Activated CD8-positive, alpha-beta T cell treated with anti-CD3 and anti-CD28 coated beads for 36 hours (primary cell): Measurements from ENCODE around the gene TBCCD1. TPM values are rescaled to one million over a fixed set of nuclear protein-coding genes. Genes with fewer than 3 reads are reported as not detected.
A peak's percentile ranks its signal among the peaks of the same experiment; 100 is the strongest.
"Not testable (repeated sequence)": the region's sequence is repeated elsewhere in the genome, so short reads cannot be mapped to it uniquely, and the experiment has no call there.

ENCODE experiments used
- ATAC-seq: fragments of 200-7000 bp; cut with Tn5 transposase; one replicate; pipeline ENCODE4 v1.10.0; 2021; ENCODE audit warnings: mild to moderate bottlenecking, moderate library complexity
- CTCF ChIA-PET: fragments of 350-600 bp; sonication (Branson Sonifier 250); formaldehyde crosslinking; loops from one replicate; lab custom pipeline; 2021; ENCODE audit warnings: antibody characterized with exemption; lab: Charles Lee
- POLR2A ChIA-PET: fragments of 350-600 bp; sonication (Branson Sonifier 250); formaldehyde crosslinking; loops from one replicate; lab custom pipeline; 2021; ENCODE audit warnings: antibody characterized with exemption; lab: Charles Lee
- DNase-seq: peaks from one replicate; pipeline ENCODE4 v3.0.0-alpha.2; 2020
- H3K27ac Mint-ChIP-seq: one replicate; pipeline ENCODE4 v1.8.0; 2021; ENCODE audit warnings: mild to moderate bottlenecking, mixed read lengths
- H3K27me3 Mint-ChIP-seq: one replicate; pipeline ENCODE4 v1.8.0; 2021; ENCODE audit warnings: mixed read lengths
- H3K36me3 Mint-ChIP-seq: one replicate; pipeline ENCODE4 v1.8.0; 2021; ENCODE audit warnings: low read depth, mixed read lengths
- H3K4me1 Mint-ChIP-seq: one replicate; pipeline ENCODE4 v1.8.0; 2021; ENCODE audit warnings: low read depth, mixed read lengths
- H3K4me3 Mint-ChIP-seq: one replicate; pipeline ENCODE4 v1.8.0; 2021; ENCODE audit warnings: mild to moderate bottlenecking, moderate library complexity, mixed read lengths
- H3K9me3 Mint-ChIP-seq: one replicate; pipeline ENCODE4 v1.8.0; 2021; ENCODE audit warnings: mixed read lengths
- intact Hi-C: fragments of 100-400 bp; cut with micrococcal nuclease; formaldehyde crosslinking; loops from one replicate; pipeline ENCODE4 v1.10.0; 2022
- total RNA-seq, 2 experiments: library from RNA; stranded (reverse); gene quantifications; one replicate each; pipeline ENCODE4 v1.2.3, GENCODE V29; 2021
- TF ChIP-seq, protein P1 (sequence below): fragments of 200-600 bp; IDR thresholded peaks from one replicate; pipeline ENCODE4 v1.8.0; 2022; ENCODE audit warnings: antibody characterized with exemption, mild to moderate bottlenecking

Gene TBCCD1
- total RNA-seq, 2 experiments from 2014 or later: 9.8 to 10.8 TPM

GRCh38 chr3:186532598-186533072 is 34.5 kb downstream of the TBCCD1 start:
- ChIA-PET POLR2A (interaction anchor here (0.7 to 3.5 kb wide), 5 partner anchors 13 to 601 kb away, joined by 3 to 32 read pairs (median 3); partner anchors contain the start of gene TBCCD1), CTCF (interaction anchor here (0.8 to 9.7 kb wide), 4 partner anchors 8 to 589 kb away, joined by 3 to 82 read pairs (median 4); no protein-coding TSS in a partner anchor)
- Mint-ChIP-seq H3K9me3 (no peaks in the 10 kb centered on the region), H3K36me3 (peaks cover 15% of the 10 kb centered on the region), H3K27ac (peak overlapping the region; percentile 94), H3K27me3 (no peaks in the 10 kb centered on the region), H3K4me3 (no peak overlapping the region), H3K4me1 (peaks cover 85% of the 10 kb centered on the region)
- DNase-seq: peak; percentile 39
- TF ChIP-seq, protein P1, sequence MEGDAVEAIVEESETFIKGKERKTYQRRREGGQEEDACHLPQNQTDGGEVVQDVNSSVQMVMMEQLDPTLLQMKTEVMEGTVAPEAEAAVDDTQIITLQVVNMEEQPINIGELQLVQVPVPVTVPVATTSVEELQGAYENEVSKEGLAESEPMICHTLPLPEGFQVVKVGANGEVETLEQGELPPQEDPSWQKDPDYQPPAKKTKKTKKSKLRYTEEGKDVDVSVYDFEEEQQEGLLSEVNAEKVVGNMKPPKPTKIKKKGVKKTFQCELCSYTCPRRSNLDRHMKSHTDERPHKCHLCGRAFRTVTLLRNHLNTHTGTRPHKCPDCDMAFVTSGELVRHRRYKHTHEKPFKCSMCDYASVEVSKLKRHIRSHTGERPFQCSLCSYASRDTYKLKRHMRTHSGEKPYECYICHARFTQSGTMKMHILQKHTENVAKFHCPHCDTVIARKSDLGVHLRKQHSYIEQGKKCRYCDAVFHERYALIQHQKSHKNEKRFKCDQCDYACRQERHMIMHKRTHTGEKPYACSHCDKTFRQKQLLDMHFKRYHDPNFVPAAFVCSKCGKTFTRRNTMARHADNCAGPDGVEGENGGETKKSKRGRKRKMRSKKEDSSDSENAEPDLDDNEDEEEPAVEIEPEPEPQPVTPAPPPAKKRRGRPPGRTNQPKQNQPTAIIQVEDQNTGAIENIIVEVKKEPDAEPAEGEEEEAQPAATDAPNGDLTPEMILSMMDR: no peak
- intact Hi-C loops: loop anchor here (10.0 kb wide), 1 partner anchor 118 kb away; no protein-coding TSS in a partner anchor
- ATAC-seq: peak; percentile 6

- H3K9me3 Mint-ChIP-seq, H3K27ac Mint-ChIP-seq, H3K27me3 Mint-ChIP-seq, DNase-seq, ATAC-seq, H3K4me3 Mint-ChIP-seq: not testable (repeated sequence)
- intact Hi-C loops: loop anchor here (10.0 kb wide), 1 partner anchor 117 kb away; no protein-coding TSS in a partner anchor
- H3K36me3 Mint-ChIP-seq: peaks cover 16% of the 10 kb centered on the region
- peaks cover 76% of the 10 kb centered on the region for H3K4me1 Mint-ChIP-seq
- ChIA-PET POLR2A (interaction anchor here (0.7 kb wide), 1 partner anchor 600 kb away, joined by 3 read pairs; no protein-coding TSS in a partner anchor), CTCF (interaction anchor here (0.9 to 1.1 kb wide), 2 partner anchors 9 to 588 kb away, joined by 3 to 5 read pairs; no protein-coding TSS in a partner anchor)
These were observed 35.4 kb downstream of the TBCCD1 start for GRCh38 chr3:186531694-186532093.

- intact Hi-C loops: loop anchor here (10.0 kb wide), 1 partner anchor 116 kb away; no protein-coding TSS in a partner anchor
- peaks cover 16% of the 10 kb centered on the region for H3K36me3 Mint-ChIP-seq
- TF ChIP-seq, protein P1: no peak
- no peaks in the 10 kb centered on the region for H3K27me3 Mint-ChIP-seq
- H3K9me3 Mint-ChIP-seq: no peaks in the 10 kb centered on the region
- ChIA-PET CTCF (interaction anchor here (0.5 kb wide), 1 partner anchor 9 kb away, joined by 3 read pairs; no protein-coding TSS in a partner anchor), POLR2A (no interaction called here)
- H3K4me3 Mint-ChIP-seq: no peak overlapping the region
- peak; percentile 43 for DNase-seq
- peaks cover 67% of the 10 kb centered on the region for H3K4me1 Mint-ChIP-seq
- H3K27ac Mint-ChIP-seq: no peak overlapping the region
- ATAC-seq: no peak
These were observed 36.7 kb downstream of the TBCCD1 start for GRCh38 chr3:186530415-186530814.

GRCh38 chr3:186529201-186529999 is 37.7 kb downstream of the TBCCD1 start:
- CTCF ChIA-PET: interaction anchor here (0.7 to 2.8 kb wide), 13 partner anchors 9 to 586 kb away, joined by 3 to 16 read pairs (median 3); partner anchors contain the start of gene DNAJB11
- peak overlapping the region; percentile 56 for H3K27ac Mint-ChIP-seq

GRCh38 chr3:186526256-186526606 is 40.9 kb downstream of the TBCCD1 start:
- POLR2A ChIA-PET: no interaction called here
- Mint-ChIP-seq H3K27ac (no peak overlapping the region), H3K27me3 (no peaks in the 10 kb centered on the region), H3K36me3 (peaks cover 10% of the 10 kb centered on the region), H3K9me3 (no peaks in the 10 kb centered on the region), H3K4me1 (peaks cover 40% of the 10 kb centered on the region), H3K4me3 (no peak overlapping the region)
- intact Hi-C loops: no loop called here
- TF ChIP-seq, protein P1: no peak
- CTCF ChIA-PET: interaction anchor here (0.8 kb wide), 1 partner anchor 15 kb away, joined by 3 read pairs; no protein-coding TSS in a partner anchor
- peak; percentile 40 for DNase-seq
- ATAC-seq: peak; percentile 34

More at GRCh38 chr3:186529201-186529999, 37.7 kb downstream of the TBCCD1 start:
- DNase-seq (no peak), ATAC-seq (no peak)
- Mint-ChIP-seq H3K4me3 (no peak overlapping the region), H3K36me3 (peaks cover 16% of the 10 kb centered on the region), H3K9me3 (no peaks in the 10 kb centered on the region), H3K4me1 (peaks cover 57% of the 10 kb centered on the region), H3K27me3 (no peaks in the 10 kb centered on the region)
- TF ChIP-seq, protein P1: peak; percentile 19
- intact Hi-C loops: no loop called here
- POLR2A ChIA-PET: interaction anchor here (0.6 to 1.2 kb wide), 5 partner anchors 8 to 352 kb away, joined by 3 to 4 read pairs (median 3); no protein-coding TSS in a partner anchor
